Tibial nerve (tissue), 4 donors: ENCODE measurements around the gene SLC1A7. TPM values are rescaled to one million over a fixed set of nuclear protein-coding genes. Genes with fewer than 3 reads are reported as not detected.

Experiments
- DNase-seq, 2 donors: peaks; one replicate each; pipeline ENCODE4 v3.0.0-alpha.2; 2019; ENCODE audit warnings: low spot score in 2 of 2
- H3K27ac ChIP-seq, 4 donors: fragments of 200-600 bp; sonication (generic) in 3 of 4; one replicate each; pipeline ENCODE4 v1.5.1; 2017 to 2019; ENCODE audit warnings: mild to moderate bottlenecking in 1 of 4
- H3K27me3 ChIP-seq, 2 donors: fragments of 200-600 bp; sonication (generic) in 1 of 2; one replicate each; pipeline versions ENCODE4 v1.5.1 to v1.6.0; 2017 to 2019
- H3K36me3 ChIP-seq, 3 donors: fragments of 200-600 bp; sonication (generic); one replicate each; pipeline ENCODE4 v1.5.1; 2018 to 2019
- H3K4me1 ChIP-seq, 4 donors: fragments of 200-600 bp; sonication (generic) in 3 of 4; one replicate each; pipeline ENCODE4 v1.5.1; 2017 to 2019
- H3K4me3 ChIP-seq, 4 donors: fragments of 200-600 bp; sonication (generic) in 3 of 4; one replicate each; pipeline ENCODE4 v1.5.1; 2017 to 2019; ENCODE audit warnings: mild to moderate bottlenecking in 1 of 4, moderate library complexity in 1 of 4
- H3K9me3 ChIP-seq, 4 donors: fragments of 200-600 bp; sonication (generic) in 3 of 4; one replicate each; pipeline ENCODE4 v1.5.1; 2017 to 2019
- EP300 ChIP-seq, 2 donors: sonication (generic); formaldehyde crosslinking; IDR thresholded peaks; one replicate each; pipeline ENCODE4 v1.6.1; 2017; ENCODE audit warnings: antibody characterized with exemption in 2 of 2, mild to moderate bottlenecking in 1 of 2
- POLR2A ChIP-seq, 2 donors: fragments of 450-650 bp; IDR thresholded peaks; one replicate each; pipeline ENCODE4 v1.6.1; 2017; ENCODE audit warnings: antibody characterized with exemption in 2 of 2, mild to moderate bottlenecking in 2 of 2, moderate library complexity in 2 of 2
- WGBS, 2 donors: methylation state at CpG; one replicate each; pipeline ENCODE4 v1.1.5; 2018; 5-methylcytosine and 5-hydroxymethylcytosine counted together
- total RNA-seq, 4 donors: library from RNA; depleted of rRNA; stranded (reverse); fragments of >200 nt; gene quantifications; one replicate each; pipeline ENCODE4 v1.1.0, GENCODE V29; 2016
- TF ChIP-seq, protein P1 (sequence below), 5 experiments: fragments of 200-600 bp in 3 of 5; fragments of 450-650 bp in 2 of 5; sonication (generic) in 3 of 5; IDR thresholded peaks; one replicate each; pipeline ENCODE4 v1.5.1; 2016 to 2019; ENCODE audit warnings: antibody characterized with exemption in 5 of 5, mild to moderate bottlenecking in 3 of 5, moderate library complexity in 2 of 5

Gene SLC1A7
- total RNA-seq, 4 donors from 2014 or later = 0.66 to 1.6 TPM; not detected in 2

DNA sequence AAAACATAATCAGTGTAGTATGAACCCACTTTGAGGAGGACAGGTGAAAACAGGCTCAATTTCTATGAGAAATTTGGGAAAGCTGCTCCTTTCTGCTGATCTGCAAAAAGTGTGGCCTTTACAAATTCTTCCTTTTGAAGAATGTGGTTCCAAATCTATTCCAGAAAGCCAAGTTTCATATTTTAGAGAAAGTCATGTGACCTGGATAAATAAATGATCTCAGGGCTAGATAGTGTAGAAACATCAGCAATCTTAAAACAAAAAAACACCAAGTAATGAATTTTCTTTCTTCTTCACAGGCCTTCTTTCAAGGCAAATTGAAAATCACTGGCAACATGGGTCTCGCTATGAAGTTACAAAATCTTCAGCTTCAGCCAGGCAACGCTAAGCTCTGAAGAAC, 92.1 kb downstream of the SLC1A7 start:
- WGBS, 2 donors = 53 to 73% methylated on average over 2 of the region's 2 CpGs
- TF ChIP-seq POLR2A (IDR thresholded peaks at IDR 0.05) = no peak
- TF ChIP-seq EP300 (IDR thresholded peaks at IDR 0.05) = no peak
- TF ChIP-seq, protein P1, sequence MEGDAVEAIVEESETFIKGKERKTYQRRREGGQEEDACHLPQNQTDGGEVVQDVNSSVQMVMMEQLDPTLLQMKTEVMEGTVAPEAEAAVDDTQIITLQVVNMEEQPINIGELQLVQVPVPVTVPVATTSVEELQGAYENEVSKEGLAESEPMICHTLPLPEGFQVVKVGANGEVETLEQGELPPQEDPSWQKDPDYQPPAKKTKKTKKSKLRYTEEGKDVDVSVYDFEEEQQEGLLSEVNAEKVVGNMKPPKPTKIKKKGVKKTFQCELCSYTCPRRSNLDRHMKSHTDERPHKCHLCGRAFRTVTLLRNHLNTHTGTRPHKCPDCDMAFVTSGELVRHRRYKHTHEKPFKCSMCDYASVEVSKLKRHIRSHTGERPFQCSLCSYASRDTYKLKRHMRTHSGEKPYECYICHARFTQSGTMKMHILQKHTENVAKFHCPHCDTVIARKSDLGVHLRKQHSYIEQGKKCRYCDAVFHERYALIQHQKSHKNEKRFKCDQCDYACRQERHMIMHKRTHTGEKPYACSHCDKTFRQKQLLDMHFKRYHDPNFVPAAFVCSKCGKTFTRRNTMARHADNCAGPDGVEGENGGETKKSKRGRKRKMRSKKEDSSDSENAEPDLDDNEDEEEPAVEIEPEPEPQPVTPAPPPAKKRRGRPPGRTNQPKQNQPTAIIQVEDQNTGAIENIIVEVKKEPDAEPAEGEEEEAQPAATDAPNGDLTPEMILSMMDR (IDR thresholded peaks at IDR 0.05) = no peak

DNA sequence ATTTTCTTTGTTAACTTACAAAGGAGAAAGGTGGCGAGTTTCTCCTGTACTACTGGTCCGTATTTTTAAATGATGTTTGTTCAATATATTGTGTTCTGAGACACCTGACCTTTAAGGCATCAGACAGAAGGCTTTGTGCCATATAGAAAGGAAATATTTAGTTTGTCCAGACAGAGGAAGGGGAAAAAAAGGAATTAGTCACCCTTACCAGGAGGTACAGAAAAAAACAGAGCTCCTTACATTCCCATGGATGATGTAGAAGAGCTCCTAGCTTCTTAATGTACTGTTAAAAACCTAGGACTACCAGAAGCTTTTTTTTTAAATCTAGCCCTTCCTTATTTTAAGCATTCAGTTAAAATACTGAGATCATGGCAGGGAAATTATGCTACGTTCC, 92.9 kb downstream of the SLC1A7 start:
- H3K27ac ChIP-seq = peak overlapping the region; percentile 11 to 82 (median 52)
- H3K4me1 ChIP-seq = peaks cover 0 to 66% (median 23%) of the 10 kb centered on the region in 4 donors
- no peak overlapping the region for H3K4me3 ChIP-seq
- no peaks in the 10 kb centered on the region for H3K9me3 ChIP-seq
- H3K27me3 ChIP-seq = no peaks in the 10 kb centered on the region
- peaks cover 0 to 22% (median 0%) of the 10 kb centered on the region in 3 donors for H3K36me3 ChIP-seq
- TF ChIP-seq, protein P1 (IDR thresholded peaks at IDR 0.05) = no peak
- no peak for TF ChIP-seq POLR2A (IDR thresholded peaks at IDR 0.05)
- no peak for TF ChIP-seq EP300 (IDR thresholded peaks at IDR 0.05)
- 51 to 72% methylated on average over 3 of the region's 3 CpGs for WGBS, 2 donors
- DNase-seq = no peak

More for the DNA sequence above, 92.1 kb downstream of the SLC1A7 start:
- DNase-seq = no peak
- H3K27ac ChIP-seq = peak overlapping the region in 3 of 4 donors; percentile 26 to 82 (median 79)
- H3K4me3 ChIP-seq = no peak overlapping the region
- peaks cover 0 to 68% (median 24%) of the 10 kb centered on the region in 4 donors for H3K4me1 ChIP-seq
- H3K9me3 ChIP-seq = no peaks in the 10 kb centered on the region
- H3K36me3 ChIP-seq = peaks cover 0 to 22% (median 0%) of the 10 kb centered on the region in 3 donors
- H3K27me3 ChIP-seq = no peaks in the 10 kb centered on the region

DNA sequence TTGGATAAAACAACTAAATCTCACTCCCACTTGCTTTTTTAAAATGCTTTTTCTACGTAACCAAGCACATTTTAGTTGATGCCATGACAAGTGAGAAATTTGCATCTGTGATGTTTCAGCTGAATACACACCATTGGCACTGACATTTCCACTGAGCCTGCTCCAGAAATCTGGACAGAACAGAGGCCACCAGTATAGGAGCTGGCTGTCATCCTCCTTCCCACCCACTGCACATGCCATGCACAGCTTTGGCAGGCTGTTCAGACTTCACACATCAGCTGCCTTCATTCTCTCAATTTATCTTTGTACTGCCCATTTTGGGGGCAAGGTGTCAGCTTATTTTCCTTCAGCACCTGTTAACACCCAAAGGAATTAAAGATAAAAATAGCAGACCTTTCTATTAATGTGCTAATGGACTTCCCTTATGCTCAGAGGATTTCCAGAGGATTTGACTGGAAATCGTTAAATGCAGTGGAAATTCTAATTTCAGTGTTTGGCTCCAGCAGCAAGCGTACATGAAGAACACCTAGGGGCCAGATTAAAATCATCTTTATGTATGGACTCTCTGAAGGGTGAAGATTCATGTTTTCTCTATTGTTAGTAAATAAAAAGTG, 93.4 kb downstream of the SLC1A7 start:
- DNase-seq = no peak
- Histone ChIP-seq H3K4me1 (peaks cover 0 to 61% (median 23%) of the 10 kb centered on the region in 4 donors), H3K27ac (peak overlapping the region; percentile 11 to 82 (median 52)), H3K36me3 (peaks cover 0 to 25% (median 0%) of the 10 kb centered on the region in 3 donors), H3K27me3 (no peaks in the 10 kb centered on the region), H3K9me3 (no peaks in the 10 kb centered on the region), H3K4me3 (no peak overlapping the region)
- TF ChIP-seq EP300 (IDR thresholded peaks at IDR 0.05) = no peak
- TF ChIP-seq, protein P1 (IDR thresholded peaks at IDR 0.05) = no peak
- WGBS, 2 donors = 51 to 55% methylated on average over 3 of the region's 3 CpGs

DNA sequence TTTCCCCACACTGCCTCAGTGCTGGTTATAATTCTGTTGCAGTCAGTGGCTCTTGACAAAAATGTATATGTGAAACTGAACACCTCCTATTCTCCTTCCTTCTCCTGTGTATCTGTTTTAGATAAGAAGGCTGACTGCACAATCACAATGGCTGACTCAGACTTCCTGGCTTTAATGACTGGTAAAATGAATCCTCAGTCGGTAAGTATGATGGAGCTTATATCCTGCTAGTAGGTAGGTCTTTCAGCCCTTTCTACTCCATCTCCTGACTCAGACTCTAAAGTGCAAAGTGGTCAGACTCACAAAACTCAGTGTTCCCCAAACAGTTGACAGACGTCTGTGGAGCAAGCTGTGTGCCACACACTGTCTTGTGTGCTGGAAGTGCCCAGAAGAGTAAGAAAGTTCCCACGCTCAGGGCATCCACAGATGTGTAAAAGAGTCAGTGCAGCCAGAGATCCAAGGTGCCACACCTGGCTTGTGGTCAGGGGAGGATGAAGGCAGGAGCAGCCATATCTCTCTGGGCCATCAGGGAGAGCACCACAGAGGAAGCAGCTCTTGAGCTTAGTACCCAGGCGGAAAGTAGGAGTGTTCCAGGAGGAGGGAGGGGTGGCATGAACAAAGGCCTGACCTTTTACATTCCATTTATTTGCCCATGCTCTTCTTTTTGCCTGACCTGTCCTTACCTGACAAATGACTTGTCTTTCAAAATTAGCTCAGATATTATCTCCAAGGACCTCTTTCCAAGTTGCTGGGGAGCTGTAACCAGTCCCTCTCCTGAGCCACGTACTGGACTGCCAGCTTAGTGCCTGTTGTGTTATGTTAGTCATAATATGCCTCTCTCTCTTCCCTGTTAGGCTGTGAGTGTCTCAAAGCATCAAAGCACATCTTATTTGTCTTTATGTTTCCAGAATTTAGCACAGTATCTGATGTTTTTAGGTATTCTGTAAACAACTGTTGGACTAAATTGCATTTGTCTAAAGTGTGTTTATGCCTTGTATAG, 94.4 kb downstream of the SLC1A7 start:
- Histone ChIP-seq H3K27me3 (no peaks in the 10 kb centered on the region), H3K4me1 (peaks cover 0 to 62% (median 23%) of the 10 kb centered on the region in 4 donors), H3K4me3 (no peak overlapping the region), H3K9me3 (no peaks in the 10 kb centered on the region), H3K36me3 (peaks cover 0 to 19% (median 0%) of the 10 kb centered on the region in 3 donors), H3K27ac (peak overlapping the region in 2 of 4 donors; percentile 79 to 82)
- WGBS, 2 donors = 60 to 76% methylated on average over 5 of the region's 5 CpGs
- no peak for TF ChIP-seq EP300 (IDR thresholded peaks at IDR 0.05)
- no peak for TF ChIP-seq POLR2A (IDR thresholded peaks at IDR 0.05)
- TF ChIP-seq, protein P1 (IDR thresholded peaks at IDR 0.05) = no peak
- no peak for DNase-seq
